Stimulated activated CD8-positive, alpha-beta memory T cell treated with anti-CD3 and anti-CD28 coated beads, Interleukin-7, amount 100 ng/mL, for 1 hour (primary cell): ENCODE measurements around the gene GGT6.
"Not testable (repeated sequence)": the region's sequence is repeated elsewhere in the genome, so short reads cannot be mapped to it uniquely, and the experiment has no call there.

Experiments
- DNase-seq, 2 donors: peaks; one replicate each; pipeline ENCODE4 v3.0.0-alpha.2; 2020; ENCODE audit warnings: low read depth in 2 of 2

Gene GGT6, protein sequence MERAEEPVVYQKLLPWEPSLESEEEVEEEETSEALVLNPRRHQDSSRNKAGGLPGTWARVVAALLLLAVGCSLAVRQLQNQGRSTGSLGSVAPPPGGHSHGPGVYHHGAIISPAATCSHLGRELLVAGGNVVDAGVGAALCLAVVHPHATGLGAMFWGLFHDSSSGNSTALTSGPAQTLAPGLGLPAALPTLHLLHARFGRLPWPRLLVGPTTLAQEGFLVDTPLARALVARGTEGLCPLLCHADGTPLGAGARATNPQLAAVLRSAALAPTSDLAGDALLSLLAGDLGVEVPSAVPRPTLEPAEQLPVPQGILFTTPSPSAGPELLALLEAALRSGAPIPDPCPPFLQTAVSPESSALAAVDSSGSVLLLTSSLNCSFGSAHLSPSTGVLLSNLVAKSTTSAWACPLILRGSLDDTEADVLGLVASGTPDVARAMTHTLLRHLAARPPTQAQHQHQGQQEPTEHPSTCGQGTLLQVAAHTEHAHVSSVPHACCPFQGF

DNA sequence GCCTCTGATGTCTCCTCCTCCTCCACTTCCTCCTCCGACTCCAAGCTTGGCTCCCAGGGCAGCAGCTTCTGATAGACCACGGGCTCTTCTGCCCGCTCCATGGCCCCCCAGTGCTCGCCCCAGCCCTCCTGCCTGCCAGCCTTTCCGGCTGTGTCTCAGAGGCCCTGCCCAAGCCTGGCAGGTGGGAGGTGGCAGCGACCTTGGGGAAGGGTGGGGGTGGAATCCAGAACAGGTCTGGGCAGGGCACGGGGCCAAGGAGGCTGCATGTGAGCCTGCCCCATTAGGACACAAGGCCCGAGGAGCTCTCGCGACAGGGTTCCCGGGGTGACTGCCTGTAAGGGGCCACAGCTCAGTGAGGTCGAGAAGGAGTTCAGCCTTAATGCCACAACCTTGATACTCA, at the start of gene GGT6:
Gene GGT6 (minus strand): TSS at position 157 of the 400 bp plus-strand sequence. CDS start 56 bp downstream, at position 101.
- DNase-seq, result no peak

DNA sequence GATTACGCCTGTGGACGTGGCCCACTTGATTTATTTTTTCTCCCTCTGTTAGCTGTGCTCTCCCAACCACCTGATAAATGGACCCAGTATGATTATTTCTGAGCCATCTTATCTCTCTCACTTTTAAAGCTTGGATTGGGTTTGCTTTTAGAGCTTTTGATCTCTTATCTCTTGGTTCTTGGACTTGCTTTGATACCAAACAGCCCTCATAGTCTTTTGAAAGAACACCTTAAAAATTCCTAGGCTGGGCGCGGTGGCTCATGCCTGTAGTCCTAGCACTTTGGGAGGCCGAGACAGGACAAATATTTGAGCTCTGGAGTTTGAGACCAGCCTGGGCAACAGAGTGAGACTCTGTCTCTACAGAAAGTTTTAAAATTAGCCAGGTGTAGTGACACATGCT, 49.8 kb upstream of the GGT6 start:
- DNase-seq, result no peak

DNA sequence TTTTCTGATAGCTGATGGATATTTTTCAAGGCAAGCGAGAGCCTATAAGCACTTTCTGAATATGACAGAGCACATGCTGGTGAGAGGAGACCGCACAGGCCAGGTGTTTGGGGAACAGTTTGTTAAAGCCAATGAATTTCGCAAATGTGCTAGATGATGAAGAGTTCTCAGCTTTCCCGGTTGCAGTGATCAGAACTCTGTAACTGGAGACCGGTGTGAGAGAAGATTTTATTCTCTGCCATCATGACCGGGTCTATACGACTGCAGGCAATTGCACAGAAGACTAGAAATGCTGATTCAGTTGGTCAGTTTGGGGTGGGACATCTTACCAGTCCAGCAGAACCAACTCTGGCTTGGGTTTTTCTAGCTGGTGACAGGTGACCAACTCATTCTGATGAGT, 49.4 kb upstream of the GGT6 start:
- DNase-seq, result no peak

DNA sequence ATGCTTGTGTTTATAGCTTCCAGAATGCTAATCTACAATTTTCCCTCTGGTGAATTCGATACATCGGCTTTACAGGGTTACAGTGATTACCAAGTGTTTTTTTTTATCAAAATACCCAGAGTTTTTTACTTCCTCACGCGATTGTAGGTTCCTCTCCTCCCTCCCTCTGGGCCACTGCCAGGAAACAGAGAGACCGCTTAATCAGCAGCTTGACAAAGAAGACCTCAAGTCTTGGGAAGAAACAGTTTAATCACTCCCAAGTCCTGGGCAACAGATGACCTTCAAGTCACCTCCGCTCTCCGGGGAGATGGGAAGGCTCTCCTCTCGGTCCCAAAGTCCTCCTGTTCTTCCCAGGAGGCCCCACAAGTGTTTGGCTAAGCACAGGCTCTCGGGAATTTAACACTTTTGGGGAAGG, 47.4 kb upstream of the GGT6 start:
- DNase-seq, result no peak

DNA sequence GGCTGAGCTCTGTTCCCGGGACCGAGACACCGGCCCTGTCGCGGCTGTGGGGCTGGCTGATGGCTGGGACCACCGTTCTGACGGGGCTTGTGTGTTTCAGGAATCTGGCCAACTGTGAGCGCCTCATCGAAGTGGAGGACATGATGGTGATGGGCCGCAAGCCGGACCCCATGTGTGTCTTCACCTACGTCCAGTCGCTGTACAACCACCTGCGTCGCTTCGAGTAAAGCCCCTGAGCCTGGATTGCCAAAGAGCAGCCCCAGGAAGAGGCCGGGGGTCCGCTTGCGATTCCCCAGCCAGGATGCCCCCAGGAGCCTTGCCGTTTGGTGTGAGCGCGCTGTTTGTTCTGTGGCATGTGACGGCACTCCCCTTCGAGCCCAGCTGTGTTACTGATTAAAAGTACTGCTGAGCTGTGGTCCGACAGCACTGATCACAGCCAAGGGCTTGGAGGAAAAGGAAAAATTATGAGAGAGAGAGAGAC, 46.9 kb upstream of the GGT6 start:
- no peak for DNase-seq

DNA sequence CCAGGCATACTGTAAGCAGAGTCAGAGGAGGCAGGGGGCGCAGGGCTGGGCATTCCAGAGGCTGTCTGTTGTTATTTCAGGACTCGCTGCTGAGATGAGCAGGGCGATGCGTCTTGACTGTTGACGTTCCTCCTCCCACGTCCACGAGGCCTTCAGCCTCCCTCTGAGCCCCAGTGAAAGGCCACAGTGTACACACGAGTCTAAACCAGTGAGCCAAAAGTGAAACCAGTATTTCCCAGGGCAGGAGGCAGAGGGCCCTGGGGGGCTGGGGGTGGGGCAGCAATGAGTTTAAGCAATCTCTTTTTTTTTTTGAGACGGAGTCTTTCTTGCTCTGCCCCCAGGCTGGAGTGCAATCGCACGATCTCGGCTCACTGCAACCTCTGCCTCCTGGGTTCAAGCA, 45.4 kb upstream of the GGT6 start:
- DNase-seq, result no peak

DNA sequence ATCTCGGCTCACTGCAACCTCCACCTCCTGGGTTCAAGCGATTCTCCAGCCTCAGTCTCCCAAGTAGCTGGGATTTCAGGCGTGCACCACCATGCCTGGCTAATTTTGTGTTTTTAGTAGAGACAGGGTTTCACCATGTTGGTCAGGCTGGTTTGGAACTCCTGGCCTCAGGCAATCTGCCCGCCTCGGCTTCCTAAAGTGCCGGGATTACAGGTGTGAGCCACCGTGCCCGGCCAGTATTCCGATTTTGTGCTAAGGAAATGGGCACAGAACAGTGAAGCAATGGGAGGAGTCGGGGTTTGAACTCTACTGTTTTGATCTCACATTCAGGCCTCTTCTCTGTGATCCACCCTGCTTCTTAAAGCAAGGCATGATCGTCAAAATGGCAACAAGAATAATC, 44.4 kb upstream of the GGT6 start:
- DNase-seq, result not testable (repeated sequence)

DNA sequence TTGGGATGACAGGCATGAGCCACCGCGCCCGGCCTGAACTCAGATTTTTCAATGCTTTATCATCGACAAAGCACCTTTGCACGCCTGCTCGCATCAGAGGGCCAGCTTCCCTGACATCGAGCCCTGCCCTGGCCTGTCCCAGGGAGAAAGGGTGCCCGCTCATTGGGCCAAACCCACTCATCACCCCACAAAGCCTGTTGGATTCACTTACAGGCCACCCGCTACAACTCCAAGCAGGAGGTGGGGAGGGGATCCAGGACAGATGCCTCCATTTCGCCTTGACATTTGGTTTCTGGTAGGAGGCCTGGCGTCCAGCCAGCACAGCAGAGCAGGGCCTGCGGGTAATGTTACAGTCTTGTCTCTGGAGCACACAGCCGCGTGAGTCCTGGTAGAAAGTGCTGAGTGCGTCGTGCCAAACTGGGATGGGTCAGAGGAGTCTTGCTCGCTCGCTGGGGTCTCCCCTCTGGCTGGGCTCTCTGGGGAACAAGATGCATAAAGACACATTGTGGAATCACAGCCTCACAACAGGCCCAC, 43.8 kb upstream of the GGT6 start:
- DNase-seq, result no peak

DNA sequence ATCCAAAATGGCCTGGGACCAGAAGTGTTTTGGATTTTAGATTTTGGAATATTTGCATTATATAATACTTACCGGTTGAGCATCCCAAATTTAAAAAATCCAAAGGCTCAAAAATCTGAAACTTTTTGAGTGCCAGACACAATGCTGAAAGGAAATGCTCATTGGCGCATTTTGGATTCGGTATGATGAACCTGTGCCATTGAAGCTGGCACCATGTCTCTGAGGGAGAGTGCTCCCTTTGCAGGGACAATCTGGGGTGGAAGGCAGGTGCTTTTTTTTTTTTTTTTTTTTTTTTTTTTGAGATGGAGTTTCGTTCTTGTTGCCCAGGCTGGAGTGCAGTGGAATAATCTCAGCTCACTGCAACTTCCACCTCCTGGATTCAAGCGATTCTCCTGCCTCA, 41.7 kb upstream of the GGT6 start:
- no peak for DNase-seq

DNA sequence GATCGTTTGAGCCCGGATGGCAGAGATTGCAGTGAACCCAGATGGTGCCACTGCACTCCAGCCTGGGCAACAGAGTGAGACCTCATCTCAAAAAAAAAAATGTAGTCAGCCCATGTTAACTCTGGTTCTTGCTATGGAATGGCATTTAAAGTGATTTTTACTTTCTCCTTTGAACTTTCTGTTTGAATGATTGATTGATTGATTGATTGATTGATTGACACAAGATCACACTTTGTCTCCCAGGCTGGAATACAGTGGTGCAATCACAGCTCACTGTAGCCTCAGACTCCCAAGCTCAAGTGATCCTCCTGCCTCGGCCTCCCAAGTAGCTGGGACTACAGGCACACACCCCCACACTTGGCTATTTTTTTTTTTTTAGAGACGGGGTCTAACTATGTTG, 40.9 kb upstream of the GGT6 start:
- no peak for DNase-seq

DNA sequence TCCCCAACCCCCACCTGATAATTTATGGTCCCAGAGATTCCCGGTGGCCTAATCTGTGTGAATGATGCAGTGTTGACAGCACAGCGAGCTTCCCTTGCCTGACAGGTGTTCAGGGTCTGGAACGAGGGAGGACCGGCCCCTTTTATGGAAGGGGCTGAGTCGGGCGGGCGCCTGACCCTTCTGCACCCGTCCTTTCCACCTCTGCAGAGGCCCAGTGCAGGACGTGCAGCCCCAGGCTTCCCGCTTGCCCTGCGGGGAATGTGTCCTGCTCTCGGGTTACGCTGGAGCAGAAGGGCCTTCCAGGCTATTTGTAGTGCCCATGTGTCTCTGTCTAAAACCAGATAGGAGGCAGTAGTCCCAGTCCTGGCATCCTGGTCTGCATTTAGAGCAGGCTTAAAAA, 40.2 kb upstream of the GGT6 start:
- DNase-seq, result no peak

DNA sequence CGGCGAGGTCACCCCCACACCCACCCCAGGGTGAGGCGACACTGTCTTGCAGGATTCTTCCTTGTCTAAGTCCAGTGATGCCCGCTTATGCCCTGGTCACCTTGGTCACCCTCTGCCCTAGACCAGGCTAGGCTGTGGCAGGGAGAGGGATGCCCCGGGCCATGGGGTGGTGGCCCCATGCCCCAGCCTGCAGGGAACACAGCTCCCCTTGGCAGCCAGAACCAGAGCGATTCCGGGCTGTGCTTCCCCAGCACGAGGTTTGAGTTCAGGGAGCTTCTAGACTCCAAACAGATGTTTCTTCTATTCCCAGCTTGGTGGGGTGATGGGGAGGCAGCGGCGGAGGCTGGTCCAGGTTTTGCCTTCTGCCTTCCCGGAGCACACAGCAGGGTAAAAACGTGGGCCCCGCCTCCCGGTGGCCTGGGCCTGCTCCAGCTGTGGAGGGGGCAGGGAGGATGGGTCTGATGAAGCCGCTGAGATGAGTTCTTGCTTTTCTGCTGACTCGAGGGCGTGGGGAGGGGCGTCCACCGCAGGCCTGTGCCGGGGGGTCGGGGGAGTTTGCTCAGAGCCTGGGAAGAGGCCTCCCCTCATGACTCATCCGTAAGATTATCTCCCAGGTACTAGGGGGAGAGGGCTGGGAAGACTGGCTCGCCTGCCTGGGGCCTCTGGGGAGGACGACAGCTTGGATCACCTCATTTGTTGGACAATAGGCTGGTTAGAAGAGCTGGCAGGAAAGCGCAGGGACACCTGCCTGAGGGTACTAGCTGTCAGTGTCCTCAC, 39.3 kb upstream of the GGT6 start:
- no peak for DNase-seq

DNA sequence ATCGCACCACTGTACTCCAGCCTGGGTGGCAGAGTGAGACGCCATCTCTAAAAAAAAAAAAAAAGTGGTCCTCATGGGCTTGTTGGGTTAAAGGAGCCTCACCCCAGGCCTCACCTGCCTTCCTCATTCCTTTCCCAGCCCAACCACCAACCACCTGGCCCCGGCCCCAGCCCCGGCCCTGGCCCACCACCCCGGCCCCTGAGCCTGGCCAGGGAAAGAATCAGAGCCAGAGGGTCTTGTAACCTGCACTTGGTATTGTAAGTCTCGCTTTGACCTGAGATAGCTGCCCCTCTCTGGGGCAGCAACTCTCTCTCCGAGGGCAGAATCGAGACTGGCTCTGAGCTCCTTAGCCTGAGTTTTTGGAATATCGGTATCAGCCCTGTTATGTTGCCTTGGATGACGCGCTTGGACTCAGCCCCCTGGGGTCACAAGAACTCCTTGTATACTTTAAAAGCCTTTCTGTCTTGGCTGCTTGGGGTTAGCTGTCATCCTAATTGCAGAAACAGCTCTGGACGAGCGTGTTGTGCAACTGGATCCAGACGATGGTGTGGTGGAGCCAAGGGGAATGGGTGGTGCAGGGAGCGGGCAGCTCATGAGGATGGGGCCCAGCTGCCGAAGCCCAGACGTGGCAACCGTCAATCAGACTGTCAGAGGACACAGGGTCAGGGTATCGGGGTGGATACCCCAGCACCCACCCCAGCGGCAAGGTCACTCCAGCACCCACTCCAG, 38.6 kb upstream of the GGT6 start:
- DNase-seq, result no peak

DNA sequence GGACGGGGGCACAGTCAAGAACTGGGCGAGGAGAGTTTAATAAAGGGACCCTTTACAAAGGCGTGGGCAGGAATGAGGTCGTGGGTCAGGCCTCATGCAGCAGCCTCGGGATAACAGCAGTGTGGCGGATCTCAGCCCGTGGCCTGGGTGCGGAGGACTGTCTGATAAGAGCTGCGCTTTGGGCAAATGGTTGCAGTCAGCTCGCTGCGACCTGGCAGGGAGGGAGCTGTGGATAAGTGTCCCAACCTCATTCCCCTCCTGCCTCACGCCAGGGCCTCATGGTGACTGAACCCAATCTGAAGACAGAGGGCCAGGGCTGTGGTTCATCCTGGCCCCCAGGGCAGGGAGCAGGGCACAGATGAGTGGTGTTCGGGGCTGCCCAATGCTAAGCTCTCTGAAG, 37.6 kb upstream of the GGT6 start:
- no peak for DNase-seq

DNA sequence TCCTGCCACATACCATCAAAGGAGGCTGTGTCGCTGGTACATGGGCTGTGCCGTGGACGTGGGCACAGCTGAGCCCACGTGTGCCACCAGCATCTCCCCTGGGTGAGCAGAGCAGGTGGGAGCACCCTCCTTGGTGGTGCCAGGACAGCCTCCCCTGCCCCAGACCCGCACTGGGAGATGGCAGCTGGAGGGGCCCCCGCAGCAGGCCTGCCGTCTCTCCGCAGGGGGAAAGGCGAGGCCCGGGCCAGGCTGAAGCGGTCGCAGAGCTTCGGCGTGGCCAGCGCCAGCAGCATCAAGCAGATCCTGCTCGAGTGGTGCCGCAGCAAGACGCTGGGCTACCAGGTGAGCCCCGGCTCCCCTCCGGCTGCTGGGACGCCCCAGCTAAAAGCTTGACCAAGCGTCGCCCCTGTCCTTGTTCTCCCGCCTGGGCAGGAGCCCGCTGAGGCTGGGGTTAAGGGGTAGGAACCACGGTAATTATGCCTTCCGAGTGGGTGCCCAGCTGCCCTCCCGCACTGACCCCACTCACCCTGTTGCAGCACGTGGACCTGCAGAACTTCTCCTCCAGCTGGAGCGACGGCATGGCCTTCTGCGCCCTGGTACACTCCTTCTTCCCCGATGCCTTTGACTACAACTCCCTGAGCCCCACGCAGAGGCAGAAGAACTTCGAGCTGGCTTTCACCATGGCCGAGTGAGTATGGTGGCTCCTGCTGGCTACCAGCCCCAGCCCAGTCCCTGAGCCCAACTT, 36.4 kb upstream of the GGT6 start:
- no peak for DNase-seq

DNA sequence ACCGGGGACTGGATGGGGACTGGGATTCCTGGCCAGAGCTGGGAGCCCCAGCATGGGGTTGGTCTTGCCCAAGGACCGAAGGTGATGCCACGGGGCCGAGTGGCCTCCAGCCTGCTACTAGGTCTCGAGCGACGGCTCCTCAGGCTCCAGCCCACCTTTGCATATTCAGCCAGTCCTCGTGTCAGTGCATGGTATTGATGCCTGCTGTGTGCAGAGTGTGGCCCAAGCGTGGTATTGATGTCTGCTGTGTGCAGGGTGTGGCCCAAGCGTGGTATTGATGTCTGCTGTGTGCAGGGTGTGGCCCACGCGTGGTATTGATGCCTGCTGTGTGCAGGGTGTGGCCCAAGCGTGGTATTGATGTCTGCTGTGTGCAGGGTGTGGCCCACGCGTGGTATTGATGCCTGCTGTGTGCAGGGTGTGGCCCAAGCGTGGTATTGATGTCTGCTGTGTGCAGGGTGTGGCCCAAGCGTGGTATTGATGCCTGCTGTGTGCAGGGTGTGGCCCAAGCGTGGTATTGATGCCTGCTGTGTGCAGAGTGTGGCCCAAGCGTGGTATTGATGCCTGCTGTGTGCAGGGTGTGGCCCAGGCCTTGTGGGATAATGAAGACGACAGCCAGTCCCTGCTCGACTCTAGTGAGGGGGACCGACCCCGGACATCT, 35.4 kb upstream of the GGT6 start:
- DNase-seq, result not testable (repeated sequence)

DNA sequence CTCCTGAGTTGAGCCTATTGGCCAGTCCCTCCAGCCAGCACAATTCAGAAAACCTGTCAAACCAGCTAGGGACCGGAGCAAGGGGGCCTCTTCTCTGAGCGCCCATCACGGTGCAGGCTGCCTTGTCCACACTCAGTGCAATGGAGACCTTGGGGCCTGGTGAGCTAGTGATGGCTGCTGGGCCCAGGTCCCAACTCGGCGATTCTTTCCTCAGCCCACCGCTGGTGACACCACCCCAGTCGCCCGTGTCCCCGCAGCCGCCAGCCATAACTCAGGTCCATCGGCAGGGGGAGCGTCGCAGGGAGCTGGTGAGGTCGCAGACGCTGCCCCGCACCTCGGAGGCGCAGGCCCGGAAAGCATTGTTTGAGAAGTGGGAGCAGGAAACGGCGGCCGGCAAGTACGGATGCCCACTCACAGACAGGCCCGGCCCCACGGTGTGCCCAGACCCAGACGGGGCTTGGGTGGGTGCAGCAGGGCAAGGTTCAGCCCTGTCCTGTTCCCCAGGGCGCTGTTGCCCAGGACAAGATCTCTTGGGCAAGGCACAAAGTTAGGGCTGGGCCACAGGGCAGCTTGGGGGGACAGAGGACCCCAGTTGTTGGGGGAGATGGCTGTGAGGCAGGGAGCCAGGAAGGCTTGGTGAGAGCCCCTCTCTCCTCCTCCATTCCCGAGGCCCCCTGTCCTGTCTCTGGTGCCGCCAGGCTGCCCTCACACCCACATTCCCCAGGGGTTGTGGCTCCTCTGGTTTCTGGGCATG, 34.7 kb upstream of the GGT6 start:
- DNase-seq, result no peak

DNA sequence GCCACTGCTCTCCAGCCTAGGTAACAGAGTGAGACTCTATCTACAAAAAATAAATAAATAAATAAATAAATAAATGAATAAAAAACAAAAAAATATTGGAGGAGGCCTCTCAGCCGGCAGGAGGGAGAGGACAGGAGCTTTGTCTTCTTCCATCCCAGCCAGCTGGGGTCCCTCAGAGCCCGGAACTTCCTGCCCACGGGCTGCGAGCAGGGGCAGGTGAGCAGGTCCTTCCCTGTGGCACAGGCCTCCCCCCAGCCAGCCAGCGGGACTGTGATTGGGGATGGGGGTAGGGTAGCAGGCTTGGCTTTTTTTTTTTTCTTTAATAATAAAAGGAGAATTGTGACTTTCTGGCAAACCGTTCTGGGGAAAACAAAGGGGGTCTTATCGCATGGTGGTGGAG, 34.0 kb upstream of the GGT6 start:
- DNase-seq, result no peak

DNA sequence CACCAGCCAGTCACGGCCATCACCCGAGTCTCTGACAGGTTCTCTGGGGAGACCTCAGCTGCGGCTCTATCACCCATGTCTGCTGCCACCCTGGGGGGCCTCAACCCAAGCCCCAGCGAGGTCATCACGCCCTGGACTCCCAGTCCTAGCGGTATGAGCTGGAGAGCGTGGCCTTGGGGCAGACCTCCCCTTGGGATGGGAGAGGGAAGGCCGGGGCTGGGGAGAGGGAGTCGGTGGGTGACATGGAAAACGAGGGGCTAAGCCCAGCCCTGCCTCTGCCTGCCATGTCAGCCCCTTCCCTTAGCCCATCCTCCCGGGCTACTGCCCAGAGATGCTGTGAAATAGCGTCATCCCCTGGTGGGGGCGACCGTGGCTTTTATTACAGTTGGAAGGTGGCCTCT, 32.6 kb upstream of the GGT6 start:
- no peak for DNase-seq
